A673 (cell line): Measurements from ENCODE around the gene ZNF564. TPM values are rescaled to one million over a fixed set of nuclear protein-coding genes. Genes with fewer than 3 reads are reported as not detected.

ENCODE experiments used
- BruUV-seq: library from RNA; stranded (reverse); fragments of 400-500 nt; replicated peaks from 2 replicates; lab custom pipeline; 2021; lab: Mats Ljungman, UMichigan
- CTCF ChIA-PET: fragments of 300-600 bp; sonication (Branson Sonifier 250); formaldehyde crosslinking; loops from one replicate; lab custom pipeline; 2022; ENCODE audit warnings: antibody characterized with exemption; lab: Charles Lee
- POLR2A ChIA-PET: fragments of 300-600 bp; sonication (Branson Sonifier 250); formaldehyde crosslinking; loops from one replicate; lab custom pipeline; 2022; ENCODE audit warnings: antibody characterized with exemption; ENCODE audit not compliant: low non-redundant PET; lab: Charles Lee
- DNase-seq: peaks from one replicate; pipeline ENCODE4 v3.0.0-alpha.2; 2015; ENCODE audit warnings: low spot score
- H3K27ac ChIP-seq: fragments of 200-600 bp; sonication (generic); 2 replicates; pipeline ENCODE4 v1.5.1; 2016; ENCODE audit warnings: mixed run types, low read depth, mild to moderate bottlenecking, mixed read lengths, antibody characterized with exemption, low read length; ENCODE audit not compliant: poor library complexity, severe bottlenecking
- H3K27me3 ChIP-seq: fragments of 200-600 bp; sonication (generic); replicated peaks from 2 replicates; pipeline ENCODE4 v1.6.1; 2017; ENCODE audit warnings: mixed run types, low read depth, mild to moderate bottlenecking, mixed read lengths, antibody characterized with exemption, low read length; ENCODE audit not compliant: insufficient read depth, poor library complexity
- H3K36me3 ChIP-seq: fragments of 200-600 bp; sonication (generic); 2 replicates; pipeline ENCODE4 v1.6.1; 2016; ENCODE audit warnings: mixed run types, mild to moderate bottlenecking, mixed read lengths, antibody characterized with exemption, low read length; ENCODE audit not compliant: insufficient read depth, poor library complexity, severe bottlenecking
- H3K4me1 ChIP-seq: fragments of 200-600 bp; sonication (generic); 2 replicates; pipeline ENCODE4 v1.6.1; 2017; ENCODE audit warnings: mixed run types, mild to moderate bottlenecking, mixed read lengths, antibody characterized with exemption, low read length; ENCODE audit not compliant: insufficient read depth, poor library complexity, severe bottlenecking
- H3K4me3 ChIP-seq: fragments of 200-600 bp; sonication (generic); 2 replicates; pipeline ENCODE4 v1.5.1; 2016; ENCODE audit warnings: low read depth, mixed run types, mild to moderate bottlenecking, mixed read lengths, low read length; ENCODE audit not compliant: poor library complexity, severe bottlenecking
- H3K9me3 ChIP-seq: fragments of 200-600 bp; sonication (generic); 2 replicates; pipeline ENCODE4 v1.6.1; 2016; ENCODE audit warnings: mixed run types, low read depth, mild to moderate bottlenecking, mixed read lengths, antibody characterized with exemption, low read length; ENCODE audit not compliant: poor library complexity, severe bottlenecking
- EZH2 ChIP-seq: fragments of 200-600 bp; sonication (generic); IDR thresholded peaks from 2 replicates; pipeline ENCODE4 v1.6.1; 2017; ENCODE audit warnings: borderline replicate concordance, low read depth, mild to moderate bottlenecking, mixed read lengths, antibody characterized with exemption, low read length; ENCODE audit not compliant: poor library complexity, severe bottlenecking
- intact Hi-C: fragments of 100-400 bp; cut with micrococcal nuclease; formaldehyde crosslinking; loops from one replicate; pipeline ENCODE4 v1.10.0; 2022; ENCODE audit not compliant: unreplicated experiment
- total RNA-seq: library from RNA; stranded (reverse); gene quantifications from 2 replicates; pipeline ENCODE4 v1.2.3, GENCODE V29; 2021
- TF ChIP-seq, protein P1 (sequence below): fragments of 300-800, 200-600 bp; sonication (generic); conservative IDR thresholded peaks from 2 replicates; pipeline ENCODE4 v1.5.1; 2017; ENCODE audit warnings: low read depth, mild to moderate bottlenecking, antibody characterized with exemption, low read length, moderate library complexity, mixed read lengths

Gene ZNF564
- total RNA-seq, 1 experiment from 2014 or later: 6.3 TPM

DNA sequence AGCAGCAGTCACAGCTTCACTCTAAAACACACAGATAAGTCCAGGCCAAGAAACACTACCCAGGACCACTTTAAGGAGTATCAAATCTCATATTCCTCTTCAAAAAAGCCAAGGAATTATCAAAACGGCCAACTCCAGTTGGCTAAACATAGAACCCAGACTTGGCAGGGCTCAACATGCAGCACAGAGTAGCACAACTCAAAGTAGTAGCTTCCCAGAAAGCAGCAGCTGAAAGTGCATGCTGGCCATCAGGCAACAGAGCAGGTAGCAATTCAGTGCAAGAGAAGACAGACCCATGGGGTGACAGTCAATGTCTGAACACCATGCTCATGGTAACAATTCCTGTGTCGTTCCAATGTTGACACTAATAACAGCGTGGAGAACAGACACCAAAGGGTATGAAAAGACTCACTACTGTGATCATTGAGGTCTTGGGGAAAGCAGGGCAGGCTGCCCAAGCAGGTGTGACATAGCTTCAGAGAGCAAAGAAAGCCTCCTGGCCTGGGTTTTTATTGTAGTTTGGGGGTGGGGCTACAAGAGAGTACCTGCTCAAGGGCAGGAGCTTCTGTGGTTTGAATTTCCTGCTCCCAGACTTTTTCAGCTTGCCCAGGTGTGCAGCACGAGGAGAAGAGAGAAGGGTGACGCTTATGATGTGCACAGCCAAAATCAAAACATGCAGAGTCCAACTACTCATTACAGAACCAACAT, 72.9 kb downstream of the ZNF564 start:
- intact Hi-C loops: no loop called here
- Histone ChIP-seq H3K27ac (no peak overlapping the region), H3K27me3 (no peaks in the 10 kb centered on the region), H3K4me3 (no peak overlapping the region), H3K4me1 (no peaks in the 10 kb centered on the region), H3K36me3 (no peaks in the 10 kb centered on the region), H3K9me3 (peaks cover 10% of the 10 kb centered on the region)
- no peak for TF ChIP-seq EZH2
- TF ChIP-seq, protein P1, sequence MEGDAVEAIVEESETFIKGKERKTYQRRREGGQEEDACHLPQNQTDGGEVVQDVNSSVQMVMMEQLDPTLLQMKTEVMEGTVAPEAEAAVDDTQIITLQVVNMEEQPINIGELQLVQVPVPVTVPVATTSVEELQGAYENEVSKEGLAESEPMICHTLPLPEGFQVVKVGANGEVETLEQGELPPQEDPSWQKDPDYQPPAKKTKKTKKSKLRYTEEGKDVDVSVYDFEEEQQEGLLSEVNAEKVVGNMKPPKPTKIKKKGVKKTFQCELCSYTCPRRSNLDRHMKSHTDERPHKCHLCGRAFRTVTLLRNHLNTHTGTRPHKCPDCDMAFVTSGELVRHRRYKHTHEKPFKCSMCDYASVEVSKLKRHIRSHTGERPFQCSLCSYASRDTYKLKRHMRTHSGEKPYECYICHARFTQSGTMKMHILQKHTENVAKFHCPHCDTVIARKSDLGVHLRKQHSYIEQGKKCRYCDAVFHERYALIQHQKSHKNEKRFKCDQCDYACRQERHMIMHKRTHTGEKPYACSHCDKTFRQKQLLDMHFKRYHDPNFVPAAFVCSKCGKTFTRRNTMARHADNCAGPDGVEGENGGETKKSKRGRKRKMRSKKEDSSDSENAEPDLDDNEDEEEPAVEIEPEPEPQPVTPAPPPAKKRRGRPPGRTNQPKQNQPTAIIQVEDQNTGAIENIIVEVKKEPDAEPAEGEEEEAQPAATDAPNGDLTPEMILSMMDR: no peak
- no peak for DNase-seq
- ChIA-PET CTCF (no interaction called here), POLR2A (no interaction called here)
- no TSS peak for BruUV-seq

Other genes starting within 250 kb of the ZNF564 start
- gene ZNF563, start 217.8 kb downstream of the ZNF564 start, total RNA-seq: 0.15 and 0.26 TPM in 2 replicates
- gene ZNF442, start 185.8 kb downstream of the ZNF564 start, total RNA-seq: 0.86 and 0.90 TPM in 2 replicates
- gene ZNF799, start 150.2 kb downstream of the ZNF564 start, total RNA-seq: 2.8 and 3.0 TPM in 2 replicates
- gene ZNF443, start 110.5 kb downstream of the ZNF564 start, total RNA-seq: 4.3 and 5.2 TPM in 2 replicates
- 3.6 and 5.1 TPM in 2 replicates for gene ZNF709, start 66.7 kb downstream of the ZNF564 start, total RNA-seq
- 7.7 and 9.5 TPM in 2 replicates for gene ZNF490, start 59.3 kb upstream of the ZNF564 start, total RNA-seq
- 22.9 and 26.0 TPM in 2 replicates for gene ZNF791, start 59.4 kb upstream of the ZNF564 start, total RNA-seq
- gene MAN2B1, start 115.3 kb upstream of the ZNF564 start, total RNA-seq: 64.4 and 67.1 TPM in 2 replicates
- 19.4 and 24.5 TPM in 2 replicates for gene WDR83, start 115.3 kb upstream of the ZNF564 start, total RNA-seq
- 117 and 127 TPM in 2 replicates for gene DHPS, start 130.4 kb upstream of the ZNF564 start, total RNA-seq
- not detected in 2 replicates for gene GNG14, start 136.5 kb upstream of the ZNF564 start, total RNA-seq
- gene FBXW9, start 145.1 kb upstream of the ZNF564 start, total RNA-seq: 15.4 and 19.6 TPM in 2 replicates
- 121 and 150 TPM in 2 replicates for gene TNPO2, start 172.4 kb upstream of the ZNF564 start, total RNA-seq
- 238 and 259 TPM in 2 replicates for gene TRIR, start 183.2 kb upstream of the ZNF564 start, total RNA-seq
- gene GET3, start 186.0 kb upstream of the ZNF564 start, total RNA-seq: 91.7 and 92.6 TPM in 2 replicates
- 0.13 TPM in 1 of 2 replicates, not detected in the other for gene BEST2, start 200.3 kb upstream of the ZNF564 start, total RNA-seq
- 25.8 and 34.1 TPM in 2 replicates for gene HOOK2, start 224.1 kb upstream of the ZNF564 start, total RNA-seq
- gene JUNB, start 240.0 kb upstream of the ZNF564 start, total RNA-seq: 27.7 and 28.6 TPM in 2 replicates